K562 (cell line): ENCODE measurements around the gene ZNF181. TPM values are rescaled to one million over a fixed set of nuclear protein-coding genes. Genes with fewer than 3 reads are reported as not detected.

Experiments used
- BACH1 ChIP-seq: fragments of 200-800 bp; sonication (Bioruptor generic); IDR thresholded peaks from 2 replicates; pipeline ENCODE4 v1.6.1; 2016; ENCODE audit warnings: missing genetic modification characterization, missing compliant biosample characterization
- CBX5 ChIP-seq: IDR thresholded peaks from 2 replicates; pipeline ENCODE4 v1.6.1; 2014; ENCODE audit warnings: low read depth, borderline replicate concordance
- HDAC8 ChIP-seq: fragments of 450-650 bp; IDR thresholded peaks from 2 replicates; pipeline ENCODE4 v1.6.1; 2016; ENCODE audit warnings: mild to moderate bottlenecking, missing genetic modification characterization, moderate library complexity, missing compliant biosample characterization
- KHSRP ChIP-seq: fragments of 450-650 bp; IDR thresholded peaks from 2 replicates; pipeline ENCODE4 v1.6.1; 2017
- MAFF ChIP-seq: IDR thresholded peaks from 2 replicates; pipeline ENCODE4 v1.6.1; 2012; ENCODE audit warnings: low read length, improper control_type of control experiment
- PTRF ChIP-seq: fragments of 450-650 bp; IDR thresholded peaks from 2 replicates; pipeline ENCODE4 v1.6.1; 2016; ENCODE audit warnings: mild to moderate bottlenecking, missing genetic modification characterization, missing compliant biosample characterization
- RBFOX2 ChIP-seq: fragments of 200-400 bp; formaldehyde crosslinking; IDR thresholded peaks from 2 replicates; pipeline ENCODE4 v1.6.1; 2017; ENCODE audit warnings: low read depth, mild to moderate bottlenecking, low read length, moderate library complexity
- TSC22D4 ChIP-seq: fragments of 450-650 bp; IDR thresholded peaks from 2 replicates; pipeline ENCODE4 v1.6.1; 2016; ENCODE audit warnings: missing genetic modification characterization, missing biosample characterization, control low read depth
- ZNF197 ChIP-seq: fragments of 200-800 bp; sonication (Bioruptor generic); IDR thresholded peaks from 2 replicates; pipeline ENCODE4 v1.6.1; 2016; ENCODE audit warnings: low read depth, missing genetic modification characterization, missing compliant biosample characterization
- polyA plus RNA-seq, 8 experiments: library from polyadenylated mRNA; depleted of rRNA in 4 of 8; stranded (reverse) in 5 of 8; unstranded in 3 of 8; fragments of >200 nt; fragmentation: Nextera tagmentation in 2 of 8; fragmentation: Illumina TruSeq in 1 of 8; extraction: Ambion mirVana in 2 of 8; extraction: Trizol in 1 of 8; gene quantifications; 2 replicates each; pipeline versions ENCODE4 v1.2.1 to v1.2.3, GENCODE V29; 2011 to 2014; ENCODE audit warnings: inconsistent platforms in 1 of 8, missing spikeins in 1 of 8
- total RNA-seq, 7 experiments: library from RNA; depleted of rRNA in 6 of 7; stranded (reverse); fragments of >200 nt in 6 of 7; fragmentation: Illumina TruSeq in 2 of 7; extraction: Trizol in 2 of 7; gene quantifications; 2 replicates each; pipeline versions ENCODE4 v1.2.1 to v1.2.3, GENCODE V29; 2011 to 2021; ENCODE audit warnings: low replicate concordance in 1 of 7
- TF ChIP-seq, protein P1 (sequence below), 3 experiments: IDR thresholded peaks in 2 of 3; conservative IDR thresholded peaks in 1 of 3; 2 replicates each; pipeline ENCODE4 v1.5.1; 2011 to 2012; ENCODE audit warnings: low read length in 3 of 3, mild to moderate bottlenecking in 3 of 3, control low read depth in 2 of 3, improper control_type of control experiment in 1 of 3, inconsistent platforms in 1 of 3, low read depth in 1 of 3, mixed read lengths in 1 of 3, moderate library complexity in 1 of 3; ENCODE audit not compliant: insufficient read depth in 2 of 3
- TF ChIP-seq, protein P2 (sequence below): fragments of 250-450 bp; sonication (Bioruptor Pico); IDR thresholded peaks from 2 replicates; pipeline ENCODE4 v1.9.0; 2021; ENCODE audit warnings: mild to moderate bottlenecking, inconsistent platforms
- TF ChIP-seq, protein P3 (sequence below): sonication (generic); formaldehyde crosslinking; IDR thresholded peaks from 2 replicates; pipeline ENCODE4 v1.8.0; 2023; ENCODE audit warnings: missing genetic modification reagents, mild to moderate bottlenecking, borderline replicate concordance
- TF ChIP-seq, protein P4 (sequence below): fragments of 250-450 bp; sonication (Bioruptor Pico); IDR thresholded peaks from 2 replicates; pipeline ENCODE4 v1.8.0; 2021; ENCODE audit warnings: moderate library complexity, mild to moderate bottlenecking, inconsistent platforms
- TF ChIP-seq, protein P5 (sequence below): sonication (generic); formaldehyde crosslinking; IDR thresholded peaks from 2 replicates; pipeline ENCODE4 v1.8.1; 2023; ENCODE audit warnings: mild to moderate bottlenecking, missing genetic modification reagents

The ZNF181 gene
- total and polyA plus RNA-seq, 9 of the 15 experiments (the other 6 are each of a cell fraction or from before 2014, with no cell fraction given): 4.3 to 20.3 (median 12.1) TPM

DNA sequence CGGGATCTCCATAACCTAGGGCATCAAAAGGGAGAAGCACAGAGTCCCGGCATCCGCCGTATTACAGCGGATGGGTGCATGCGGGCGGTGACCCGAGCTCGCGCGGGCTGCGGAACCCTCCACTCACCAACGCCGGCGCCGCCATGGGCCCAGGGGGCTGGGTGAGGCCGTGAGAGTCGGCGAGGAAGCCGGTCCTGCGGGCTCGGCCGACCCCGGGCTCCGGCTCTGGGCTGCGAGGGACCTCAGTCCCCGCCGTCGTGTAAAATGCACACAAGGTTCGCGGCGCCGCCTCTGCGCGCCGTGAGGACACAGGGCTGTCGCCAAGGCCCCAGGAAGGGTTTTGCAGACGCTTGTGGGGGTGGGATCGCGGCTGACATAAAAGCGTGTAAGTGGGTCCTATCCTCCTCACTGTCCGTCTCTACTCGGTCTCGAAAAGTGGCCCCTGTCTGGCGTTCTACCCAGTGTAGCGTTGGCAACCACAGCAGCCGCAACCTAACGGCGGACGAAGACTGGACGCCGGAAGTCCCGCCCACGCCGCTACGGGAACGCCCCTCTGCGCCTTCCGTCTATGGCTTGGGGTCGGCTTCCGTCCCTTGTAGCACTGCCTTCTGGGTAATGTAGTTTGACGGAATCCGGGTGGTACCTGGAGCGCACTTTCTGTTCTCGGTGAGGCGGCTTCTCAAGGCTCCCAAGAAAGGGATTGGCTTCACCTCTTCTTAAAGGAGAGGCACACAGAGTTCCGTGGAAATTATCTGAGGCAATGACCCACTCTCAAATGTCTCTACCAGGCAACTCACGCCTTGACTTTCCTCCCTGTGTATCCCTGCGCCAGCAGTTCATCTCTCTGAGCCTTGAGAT lies 38.9 kb downstream of the ZNF181 start, which contains the start of gene ZNF599 (continued):
- no peak for TF ChIP-seq BACH1 (tag)
- TF ChIP-seq, protein P1, sequence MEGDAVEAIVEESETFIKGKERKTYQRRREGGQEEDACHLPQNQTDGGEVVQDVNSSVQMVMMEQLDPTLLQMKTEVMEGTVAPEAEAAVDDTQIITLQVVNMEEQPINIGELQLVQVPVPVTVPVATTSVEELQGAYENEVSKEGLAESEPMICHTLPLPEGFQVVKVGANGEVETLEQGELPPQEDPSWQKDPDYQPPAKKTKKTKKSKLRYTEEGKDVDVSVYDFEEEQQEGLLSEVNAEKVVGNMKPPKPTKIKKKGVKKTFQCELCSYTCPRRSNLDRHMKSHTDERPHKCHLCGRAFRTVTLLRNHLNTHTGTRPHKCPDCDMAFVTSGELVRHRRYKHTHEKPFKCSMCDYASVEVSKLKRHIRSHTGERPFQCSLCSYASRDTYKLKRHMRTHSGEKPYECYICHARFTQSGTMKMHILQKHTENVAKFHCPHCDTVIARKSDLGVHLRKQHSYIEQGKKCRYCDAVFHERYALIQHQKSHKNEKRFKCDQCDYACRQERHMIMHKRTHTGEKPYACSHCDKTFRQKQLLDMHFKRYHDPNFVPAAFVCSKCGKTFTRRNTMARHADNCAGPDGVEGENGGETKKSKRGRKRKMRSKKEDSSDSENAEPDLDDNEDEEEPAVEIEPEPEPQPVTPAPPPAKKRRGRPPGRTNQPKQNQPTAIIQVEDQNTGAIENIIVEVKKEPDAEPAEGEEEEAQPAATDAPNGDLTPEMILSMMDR (IDR thresholded peaks at IDR 0.05 in 2 of 3, conservative IDR thresholded peaks at IDR 0.05 in 1 of 3; ENCODE audit: insufficient read depth in 2 of 3, low read depth in 1 of 3, low read length in 3 of 3): no peak
- TF ChIP-seq RBFOX2: peak; percentile 64
- TF ChIP-seq, protein P2, sequence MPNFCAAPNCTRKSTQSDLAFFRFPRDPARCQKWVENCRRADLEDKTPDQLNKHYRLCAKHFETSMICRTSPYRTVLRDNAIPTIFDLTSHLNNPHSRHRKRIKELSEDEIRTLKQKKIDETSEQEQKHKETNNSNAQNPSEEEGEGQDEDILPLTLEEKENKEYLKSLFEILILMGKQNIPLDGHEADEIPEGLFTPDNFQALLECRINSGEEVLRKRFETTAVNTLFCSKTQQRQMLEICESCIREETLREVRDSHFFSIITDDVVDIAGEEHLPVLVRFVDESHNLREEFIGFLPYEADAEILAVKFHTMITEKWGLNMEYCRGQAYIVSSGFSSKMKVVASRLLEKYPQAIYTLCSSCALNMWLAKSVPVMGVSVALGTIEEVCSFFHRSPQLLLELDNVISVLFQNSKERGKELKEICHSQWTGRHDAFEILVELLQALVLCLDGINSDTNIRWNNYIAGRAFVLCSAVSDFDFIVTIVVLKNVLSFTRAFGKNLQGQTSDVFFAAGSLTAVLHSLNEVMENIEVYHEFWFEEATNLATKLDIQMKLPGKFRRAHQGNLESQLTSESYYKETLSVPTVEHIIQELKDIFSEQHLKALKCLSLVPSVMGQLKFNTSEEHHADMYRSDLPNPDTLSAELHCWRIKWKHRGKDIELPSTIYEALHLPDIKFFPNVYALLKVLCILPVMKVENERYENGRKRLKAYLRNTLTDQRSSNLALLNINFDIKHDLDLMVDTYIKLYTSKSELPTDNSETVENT (CRISPR knock-in tag): no peak
- TF ChIP-seq CBX5: no peak
- TF ChIP-seq KHSRP: no peak
- TF ChIP-seq, protein P3, sequence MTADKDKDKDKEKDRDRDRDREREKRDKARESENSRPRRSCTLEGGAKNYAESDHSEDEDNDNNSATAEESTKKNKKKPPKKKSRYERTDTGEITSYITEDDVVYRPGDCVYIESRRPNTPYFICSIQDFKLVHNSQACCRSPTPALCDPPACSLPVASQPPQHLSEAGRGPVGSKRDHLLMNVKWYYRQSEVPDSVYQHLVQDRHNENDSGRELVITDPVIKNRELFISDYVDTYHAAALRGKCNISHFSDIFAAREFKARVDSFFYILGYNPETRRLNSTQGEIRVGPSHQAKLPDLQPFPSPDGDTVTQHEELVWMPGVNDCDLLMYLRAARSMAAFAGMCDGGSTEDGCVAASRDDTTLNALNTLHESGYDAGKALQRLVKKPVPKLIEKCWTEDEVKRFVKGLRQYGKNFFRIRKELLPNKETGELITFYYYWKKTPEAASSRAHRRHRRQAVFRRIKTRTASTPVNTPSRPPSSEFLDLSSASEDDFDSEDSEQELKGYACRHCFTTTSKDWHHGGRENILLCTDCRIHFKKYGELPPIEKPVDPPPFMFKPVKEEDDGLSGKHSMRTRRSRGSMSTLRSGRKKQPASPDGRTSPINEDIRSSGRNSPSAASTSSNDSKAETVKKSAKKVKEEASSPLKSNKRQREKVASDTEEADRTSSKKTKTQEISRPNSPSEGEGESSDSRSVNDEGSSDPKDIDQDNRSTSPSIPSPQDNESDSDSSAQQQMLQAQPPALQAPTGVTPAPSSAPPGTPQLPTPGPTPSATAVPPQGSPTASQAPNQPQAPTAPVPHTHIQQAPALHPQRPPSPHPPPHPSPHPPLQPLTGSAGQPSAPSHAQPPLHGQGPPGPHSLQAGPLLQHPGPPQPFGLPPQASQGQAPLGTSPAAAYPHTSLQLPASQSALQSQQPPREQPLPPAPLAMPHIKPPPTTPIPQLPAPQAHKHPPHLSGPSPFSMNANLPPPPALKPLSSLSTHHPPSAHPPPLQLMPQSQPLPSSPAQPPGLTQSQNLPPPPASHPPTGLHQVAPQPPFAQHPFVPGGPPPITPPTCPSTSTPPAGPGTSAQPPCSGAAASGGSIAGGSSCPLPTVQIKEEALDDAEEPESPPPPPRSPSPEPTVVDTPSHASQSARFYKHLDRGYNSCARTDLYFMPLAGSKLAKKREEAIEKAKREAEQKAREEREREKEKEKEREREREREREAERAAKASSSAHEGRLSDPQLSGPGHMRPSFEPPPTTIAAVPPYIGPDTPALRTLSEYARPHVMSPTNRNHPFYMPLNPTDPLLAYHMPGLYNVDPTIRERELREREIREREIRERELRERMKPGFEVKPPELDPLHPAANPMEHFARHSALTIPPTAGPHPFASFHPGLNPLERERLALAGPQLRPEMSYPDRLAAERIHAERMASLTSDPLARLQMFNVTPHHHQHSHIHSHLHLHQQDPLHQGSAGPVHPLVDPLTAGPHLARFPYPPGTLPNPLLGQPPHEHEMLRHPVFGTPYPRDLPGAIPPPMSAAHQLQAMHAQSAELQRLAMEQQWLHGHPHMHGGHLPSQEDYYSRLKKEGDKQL: no peak
- TF ChIP-seq, protein P4, sequence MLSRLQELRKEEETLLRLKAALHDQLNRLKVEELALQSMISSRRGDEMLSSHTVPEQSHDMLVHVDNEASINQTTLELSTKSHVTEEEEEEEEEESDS (CRISPR knock-in tag): no peak
- no peak for TF ChIP-seq MAFF
- no peak for TF ChIP-seq TSC22D4 (tag)
- TF ChIP-seq PTRF (tag): no peak
- TF ChIP-seq ZNF197: no peak
- no peak for TF ChIP-seq HDAC8 (tag)
- TF ChIP-seq, protein P5, sequence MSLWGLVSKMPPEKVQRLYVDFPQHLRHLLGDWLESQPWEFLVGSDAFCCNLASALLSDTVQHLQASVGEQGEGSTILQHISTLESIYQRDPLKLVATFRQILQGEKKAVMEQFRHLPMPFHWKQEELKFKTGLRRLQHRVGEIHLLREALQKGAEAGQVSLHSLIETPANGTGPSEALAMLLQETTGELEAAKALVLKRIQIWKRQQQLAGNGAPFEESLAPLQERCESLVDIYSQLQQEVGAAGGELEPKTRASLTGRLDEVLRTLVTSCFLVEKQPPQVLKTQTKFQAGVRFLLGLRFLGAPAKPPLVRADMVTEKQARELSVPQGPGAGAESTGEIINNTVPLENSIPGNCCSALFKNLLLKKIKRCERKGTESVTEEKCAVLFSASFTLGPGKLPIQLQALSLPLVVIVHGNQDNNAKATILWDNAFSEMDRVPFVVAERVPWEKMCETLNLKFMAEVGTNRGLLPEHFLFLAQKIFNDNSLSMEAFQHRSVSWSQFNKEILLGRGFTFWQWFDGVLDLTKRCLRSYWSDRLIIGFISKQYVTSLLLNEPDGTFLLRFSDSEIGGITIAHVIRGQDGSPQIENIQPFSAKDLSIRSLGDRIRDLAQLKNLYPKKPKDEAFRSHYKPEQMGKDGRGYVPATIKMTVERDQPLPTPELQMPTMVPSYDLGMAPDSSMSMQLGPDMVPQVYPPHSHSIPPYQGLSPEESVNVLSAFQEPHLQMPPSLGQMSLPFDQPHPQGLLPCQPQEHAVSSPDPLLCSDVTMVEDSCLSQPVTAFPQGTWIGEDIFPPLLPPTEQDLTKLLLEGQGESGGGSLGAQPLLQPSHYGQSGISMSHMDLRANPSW (CRISPR knock-in tag): no peak
